Ovary (tissue), 9 donors: ENCODE data around the gene RAB8A. TPM values are rescaled to one million over a fixed set of nuclear protein-coding genes. Genes with fewer than 3 reads are reported as not detected.

Experiments used
- DNase-seq, 5 donors: peaks; one replicate each; pipeline ENCODE4 v3.0.0-alpha.2; 2019 to 2020
- H3K27ac ChIP-seq, 2 donors: fragments of 200-600 bp; one replicate each; pipeline versions ENCODE4 v1.5.1 to v1.8.0; 2019 to 2022
- H3K27me3 ChIP-seq: fragments of 200-600 bp; one replicate; pipeline ENCODE4 v1.8.0; 2022
- H3K36me3 ChIP-seq: fragments of 200-600 bp; sonication (generic); one replicate; pipeline ENCODE4 v1.5.1; 2019
- H3K4me1 ChIP-seq: one replicate; pipeline ENCODE4 v1.8.1; 2013; ENCODE audit warnings: mild to moderate bottlenecking, moderate library complexity; ENCODE audit not compliant: insufficient read depth
- H3K4me3 ChIP-seq: fragments of 200-600 bp; sonication (generic); one replicate; pipeline ENCODE4 v1.5.1; 2017
- H3K9me3 ChIP-seq, 2 donors: fragments of 200-600 bp in 1 of 2; sonication (generic) in 1 of 2; one replicate each; pipeline versions ENCODE4 v1.5.1 to v1.8.1; 2013 to 2019; ENCODE audit warnings: mild to moderate bottlenecking in 1 of 2, moderate library complexity in 1 of 2
- EP300 ChIP-seq: sonication (generic); formaldehyde crosslinking; IDR thresholded peaks from one replicate; pipeline ENCODE4 v1.6.1; 2017; ENCODE audit warnings: antibody characterized with exemption
- POLR2A ChIP-seq: fragments of 450-650 bp; IDR thresholded peaks from one replicate; pipeline ENCODE4 v1.6.1; 2017; ENCODE audit warnings: antibody characterized with exemption, mild to moderate bottlenecking, moderate library complexity
- WGBS, 3 donors: extraction: QIAGEN DNeasy Blood & Tissue Kit in 1 of 3; methylation state at CpG; one replicate each; pipeline versions ENCODE4 v1.1.5 to v1.1.7; 2013 to 2017; 5-methylcytosine and 5-hydroxymethylcytosine counted together
- intact Hi-C, 4 donors: fragments of 100-400 bp; cut with DNase I; formaldehyde crosslinking; loops; one replicate each; pipeline versions ENCODE4 v1.11.0 to v1.15.1; 2022 to 2023
- polyA plus RNA-seq, 2 donors: library from polyadenylated mRNA; stranded (reverse); fragments of 200-250 nt in 1 of 2; fragments of 350-450 nt in 1 of 2; fragmentation: Illumina TruSeq in 1 of 2; extraction: RNeasy Lipid Tissue Mini Kit (QIAGEN cat#74804) in 1 of 2; gene quantifications; one replicate each; pipeline ENCODE4 v1.2.3, GENCODE V29; 2013 to 2014
- total RNA-seq, 7 donors: library from RNA; depleted of rRNA in 2 of 7; stranded (reverse); fragments of >200 nt in 2 of 7; fragmentation: NEBNext Ultra II Directional in 3 of 7; extraction: Animal tissue kit (Norgen Biotek cat#: 25700) in 3 of 7; gene quantifications; one replicate each; pipeline versions ENCODE4 v1.1.0 to v1.2.4, GENCODE V29; 2016 to 2023
- TF ChIP-seq, protein P1 (sequence below), 3 donors: fragments of 450-650 bp in 2 of 3; fragments of 200-600 bp in 1 of 3; IDR thresholded peaks; one replicate each; pipeline versions ENCODE4 v1.5.1 to v1.8.0; 2016 to 2022; ENCODE audit warnings: antibody characterized with exemption in 3 of 3, mild to moderate bottlenecking in 1 of 3
- donor health status: DM: no; HTN: no; CAD: no; lungs with moderate emphysema.
- donor health status: DM: no; HTN: no; CAD: no.
- donor health status: Bipolar disorder and iron deficiency.
- donor health status: DM: yes; HTN: yes; CAD: no.
- donor health status: DM: no; HTN: no; CAD: no.
- donor health status: DM: yes; HTN: yes; CAD: no.

RAB8A gene
- total and polyA plus RNA-seq, 9 donors, result 17.2 to 114 (median 52.9) TPM

DNA sequence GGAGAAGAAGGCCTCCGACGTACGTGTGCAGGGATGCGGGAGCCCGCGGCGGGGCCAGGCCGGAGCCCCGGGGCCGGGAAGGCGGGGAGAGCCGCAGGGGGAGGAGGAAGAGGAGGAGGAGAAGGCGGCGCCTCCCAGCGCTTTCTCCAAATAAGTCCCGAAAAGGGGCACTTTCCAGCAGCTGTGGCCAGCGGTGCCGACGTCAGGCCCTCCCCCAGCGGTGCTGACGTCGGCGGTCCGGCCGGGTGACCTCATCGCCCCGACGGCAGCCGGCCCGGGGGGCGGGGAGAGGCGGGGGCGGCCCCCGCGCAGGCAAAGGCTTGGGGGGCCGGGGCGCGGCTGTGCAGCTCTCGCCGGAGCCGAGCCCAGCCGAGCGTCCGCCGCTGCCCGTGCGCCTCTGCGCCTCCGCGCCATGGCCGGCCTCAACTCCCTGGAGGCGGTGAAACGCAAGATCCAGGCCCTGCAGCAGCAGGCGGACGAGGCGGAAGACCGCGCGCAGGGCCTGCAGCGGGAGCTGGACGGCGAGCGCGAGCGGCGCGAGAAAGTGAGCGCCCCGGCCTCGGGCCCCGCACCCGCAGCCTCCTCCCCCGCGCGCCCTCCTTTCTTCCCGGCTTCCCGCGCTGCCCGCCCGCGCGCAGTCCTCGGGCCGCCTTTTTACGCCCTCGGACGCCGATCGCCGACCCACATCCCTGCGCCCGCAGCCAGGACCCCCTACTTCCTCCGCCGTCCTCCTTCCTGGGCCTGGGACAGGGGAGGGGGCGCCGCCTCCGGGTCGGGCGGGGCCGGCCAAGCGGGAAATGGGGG lies 35.3 kb upstream of the RAB8A start, which contains the start of gene TPM4:
Gene TPM4, plus strand, starts transcription at position 342 of the 804 bp plus-strand sequence. Its CDS starts 71 bp downstream, at position 413.
- H3K27ac ChIP-seq, result peak within 1 kb of the TSS; percentile 98 to 100
- TF ChIP-seq POLR2A, result peak; percentile 85
- TF ChIP-seq EP300, result peak; percentile 91
- TF ChIP-seq, protein P1, sequence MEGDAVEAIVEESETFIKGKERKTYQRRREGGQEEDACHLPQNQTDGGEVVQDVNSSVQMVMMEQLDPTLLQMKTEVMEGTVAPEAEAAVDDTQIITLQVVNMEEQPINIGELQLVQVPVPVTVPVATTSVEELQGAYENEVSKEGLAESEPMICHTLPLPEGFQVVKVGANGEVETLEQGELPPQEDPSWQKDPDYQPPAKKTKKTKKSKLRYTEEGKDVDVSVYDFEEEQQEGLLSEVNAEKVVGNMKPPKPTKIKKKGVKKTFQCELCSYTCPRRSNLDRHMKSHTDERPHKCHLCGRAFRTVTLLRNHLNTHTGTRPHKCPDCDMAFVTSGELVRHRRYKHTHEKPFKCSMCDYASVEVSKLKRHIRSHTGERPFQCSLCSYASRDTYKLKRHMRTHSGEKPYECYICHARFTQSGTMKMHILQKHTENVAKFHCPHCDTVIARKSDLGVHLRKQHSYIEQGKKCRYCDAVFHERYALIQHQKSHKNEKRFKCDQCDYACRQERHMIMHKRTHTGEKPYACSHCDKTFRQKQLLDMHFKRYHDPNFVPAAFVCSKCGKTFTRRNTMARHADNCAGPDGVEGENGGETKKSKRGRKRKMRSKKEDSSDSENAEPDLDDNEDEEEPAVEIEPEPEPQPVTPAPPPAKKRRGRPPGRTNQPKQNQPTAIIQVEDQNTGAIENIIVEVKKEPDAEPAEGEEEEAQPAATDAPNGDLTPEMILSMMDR (IDR thresholded peaks at IDR 0.05), result peak in 1 of 3 donors; percentile 24
- H3K36me3 ChIP-seq, result no peaks in the 10 kb centered on the region
- H3K27me3 ChIP-seq, result no peaks in the 10 kb centered on the region
- intact Hi-C loops, result loop anchor here in 1 of 4 donors (5.0 kb wide), 1 partner anchor 36 kb away; the partner anchor contains the start of gene RAB8A
- H3K4me1 ChIP-seq, result peaks cover 13% of the 10 kb centered on the region
- WGBS, 3 donors, result 1% methylated on average over 74 to 101 of the region's 101 CpGs
- DNase-seq, result peak; percentile 96 to 97 (median 96)
- no peaks in the 10 kb centered on the region for H3K9me3 ChIP-seq
- H3K4me3 ChIP-seq, result peak within 1 kb of the TSS; percentile 54

DNA sequence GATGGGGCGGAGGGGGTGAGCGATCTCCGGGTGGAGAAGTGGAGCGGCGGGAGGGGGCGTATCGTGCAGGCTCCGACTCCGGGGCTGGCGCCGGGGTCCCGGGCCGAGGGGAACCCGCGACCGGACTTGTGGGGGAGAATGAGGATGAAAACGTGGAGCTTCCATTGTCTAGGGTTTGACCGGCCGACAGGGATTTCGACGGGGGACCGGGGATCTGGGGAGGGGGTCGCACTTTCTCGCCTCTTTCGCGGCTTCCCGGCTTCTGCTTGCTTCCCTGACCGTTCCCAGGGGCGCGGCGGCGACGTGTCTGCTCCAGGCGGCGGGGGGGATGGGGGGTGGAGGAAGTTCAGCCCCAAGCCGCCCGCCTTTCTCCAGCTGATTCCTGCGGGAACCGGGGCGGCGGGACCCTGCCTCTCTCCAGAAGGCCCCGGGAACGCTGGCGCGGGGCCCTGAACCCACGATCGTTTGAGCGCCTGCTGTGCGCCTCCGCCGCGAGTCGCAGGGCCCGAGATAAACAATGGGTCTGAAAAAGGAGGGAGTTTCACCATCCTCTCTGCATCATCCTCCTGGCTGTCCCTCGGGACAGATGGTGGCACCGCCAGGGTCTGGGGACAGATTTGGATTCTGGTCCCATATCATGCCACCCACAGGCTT lies 34.6 kb upstream of the RAB8A start:
- intact Hi-C loops, result loop anchor here in 1 of 4 donors (5.0 kb wide), 1 partner anchor 35 kb away; the partner anchor contains the start of gene RAB8A
- 0% methylated on average over 39 to 56 of the region's 56 CpGs for WGBS, 3 donors
- peak; percentile 50 to 80 (median 77) for DNase-seq

DNA sequence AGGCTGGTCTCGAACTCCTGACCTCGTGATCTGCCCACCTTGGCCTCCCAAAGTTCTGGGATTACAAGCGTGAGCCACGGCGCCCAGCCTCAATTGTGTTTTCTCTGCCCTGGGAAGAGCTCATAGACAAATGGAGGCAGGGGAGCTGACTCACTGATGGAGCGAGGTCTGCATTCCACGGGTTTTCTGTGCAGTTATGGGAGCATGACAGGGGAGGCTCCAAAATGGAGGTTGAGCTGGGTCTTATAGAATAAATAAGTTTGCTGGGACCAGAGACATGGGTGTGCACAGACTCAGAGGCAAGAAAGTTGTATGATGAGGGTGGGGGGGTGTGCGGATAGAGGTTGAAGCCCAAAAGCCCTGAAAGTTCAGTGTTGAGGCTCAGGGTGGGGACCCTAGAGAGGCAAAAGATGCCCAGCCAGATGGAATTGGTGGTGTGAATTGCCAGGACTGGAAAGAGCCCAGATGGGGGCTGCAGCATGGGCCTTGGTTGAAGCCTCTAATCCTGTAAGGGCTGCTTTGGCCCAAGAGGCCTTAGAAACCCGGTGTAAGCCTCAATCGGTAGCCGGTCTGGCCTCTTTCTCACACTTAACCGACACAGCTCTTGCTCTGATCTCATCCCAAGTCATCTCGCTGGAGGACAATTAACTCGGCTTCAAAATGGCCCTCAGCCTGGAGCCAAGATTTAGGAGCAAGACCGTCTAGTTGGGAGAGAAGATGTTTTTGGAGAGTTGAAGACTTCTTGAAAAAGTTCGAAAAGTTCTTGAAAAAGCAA lies 33.5 kb upstream of the RAB8A start:
- intact Hi-C loops, result loop anchor here in 1 of 4 donors (5.0 kb wide), 1 partner anchor 34 kb away; the partner anchor contains the start of gene RAB8A
- no peaks in the 10 kb centered on the region for H3K36me3 ChIP-seq
- no peaks in the 10 kb centered on the region for H3K9me3 ChIP-seq
- peak overlapping the region; percentile 98 to 100 for H3K27ac ChIP-seq
- peaks cover 13% of the 10 kb centered on the region for H3K4me1 ChIP-seq
- DNase-seq, result peak in 4 of 5 donors; percentile 48 to 59 (median 49)
- H3K27me3 ChIP-seq, result no peaks in the 10 kb centered on the region
- WGBS, 3 donors, result 5 to 7% (median 7%) methylated on average over 16 of the region's 16 CpGs
- peak overlapping the region; percentile 54 for H3K4me3 ChIP-seq
- TF ChIP-seq, protein P1 (IDR thresholded peaks at IDR 0.05), result no peak
- TF ChIP-seq EP300 (no peak), POLR2A (no peak)

More for the DNA sequence above, 34.6 kb upstream of the RAB8A start:
- Histone ChIP-seq H3K36me3 (no peaks in the 10 kb centered on the region), H3K27ac (peak overlapping the region; percentile 98 to 100), H3K27me3 (no peaks in the 10 kb centered on the region), H3K4me3 (peak overlapping the region; percentile 54), H3K9me3 (no peaks in the 10 kb centered on the region), H3K4me1 (peaks cover 13% of the 10 kb centered on the region)
- TF ChIP-seq EP300, result no peak
- TF ChIP-seq, protein P1 (IDR thresholded peaks at IDR 0.05), result no peak
